Measurements from ENCODE around the gene DIP2C.

DNA sequence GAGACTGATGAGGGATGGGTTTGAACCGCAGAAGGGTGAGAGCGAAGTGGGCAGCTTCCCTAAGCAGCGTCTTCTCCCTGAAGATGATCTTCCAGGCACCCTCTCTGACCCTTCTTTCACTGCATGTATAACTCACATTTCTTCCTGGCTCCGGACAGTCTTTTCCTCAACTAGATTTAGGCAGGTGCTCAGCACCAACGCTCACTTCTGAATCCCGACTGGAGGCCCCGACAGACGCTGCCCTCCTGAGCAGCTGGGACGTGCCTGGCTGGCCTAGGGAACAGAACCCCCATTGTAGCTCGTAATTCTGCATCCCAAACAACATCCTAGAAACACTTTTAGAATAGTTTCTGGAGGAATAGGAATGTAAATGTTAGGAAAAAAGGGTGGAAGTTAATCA, 206.6 kb downstream of the DIP2C start:
- TF ChIP-seq, protein P1, sequence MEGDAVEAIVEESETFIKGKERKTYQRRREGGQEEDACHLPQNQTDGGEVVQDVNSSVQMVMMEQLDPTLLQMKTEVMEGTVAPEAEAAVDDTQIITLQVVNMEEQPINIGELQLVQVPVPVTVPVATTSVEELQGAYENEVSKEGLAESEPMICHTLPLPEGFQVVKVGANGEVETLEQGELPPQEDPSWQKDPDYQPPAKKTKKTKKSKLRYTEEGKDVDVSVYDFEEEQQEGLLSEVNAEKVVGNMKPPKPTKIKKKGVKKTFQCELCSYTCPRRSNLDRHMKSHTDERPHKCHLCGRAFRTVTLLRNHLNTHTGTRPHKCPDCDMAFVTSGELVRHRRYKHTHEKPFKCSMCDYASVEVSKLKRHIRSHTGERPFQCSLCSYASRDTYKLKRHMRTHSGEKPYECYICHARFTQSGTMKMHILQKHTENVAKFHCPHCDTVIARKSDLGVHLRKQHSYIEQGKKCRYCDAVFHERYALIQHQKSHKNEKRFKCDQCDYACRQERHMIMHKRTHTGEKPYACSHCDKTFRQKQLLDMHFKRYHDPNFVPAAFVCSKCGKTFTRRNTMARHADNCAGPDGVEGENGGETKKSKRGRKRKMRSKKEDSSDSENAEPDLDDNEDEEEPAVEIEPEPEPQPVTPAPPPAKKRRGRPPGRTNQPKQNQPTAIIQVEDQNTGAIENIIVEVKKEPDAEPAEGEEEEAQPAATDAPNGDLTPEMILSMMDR (IDR thresholded peaks at IDR 0.05): no peak
- TF ChIP-seq POLR2AphosphoS5 (IDR thresholded peaks at IDR 0.05): no peak
